HTERT RPE-1 (cell line): Measurements from ENCODE around the gene NR2F2.
"Not testable (repeated sequence)": the region's sequence is repeated elsewhere in the genome, so short reads cannot be mapped to it uniquely, and the experiment has no call there.

Source experiments
- in situ Hi-C: fragments of 300-500 bp; cut with MboI; formaldehyde crosslinking; loops from 4 replicates; pipeline ENCODE4 v1.14.3; 2020; ENCODE audit warnings: low sequenced_read_pairs

The NR2F2 gene

DNA sequence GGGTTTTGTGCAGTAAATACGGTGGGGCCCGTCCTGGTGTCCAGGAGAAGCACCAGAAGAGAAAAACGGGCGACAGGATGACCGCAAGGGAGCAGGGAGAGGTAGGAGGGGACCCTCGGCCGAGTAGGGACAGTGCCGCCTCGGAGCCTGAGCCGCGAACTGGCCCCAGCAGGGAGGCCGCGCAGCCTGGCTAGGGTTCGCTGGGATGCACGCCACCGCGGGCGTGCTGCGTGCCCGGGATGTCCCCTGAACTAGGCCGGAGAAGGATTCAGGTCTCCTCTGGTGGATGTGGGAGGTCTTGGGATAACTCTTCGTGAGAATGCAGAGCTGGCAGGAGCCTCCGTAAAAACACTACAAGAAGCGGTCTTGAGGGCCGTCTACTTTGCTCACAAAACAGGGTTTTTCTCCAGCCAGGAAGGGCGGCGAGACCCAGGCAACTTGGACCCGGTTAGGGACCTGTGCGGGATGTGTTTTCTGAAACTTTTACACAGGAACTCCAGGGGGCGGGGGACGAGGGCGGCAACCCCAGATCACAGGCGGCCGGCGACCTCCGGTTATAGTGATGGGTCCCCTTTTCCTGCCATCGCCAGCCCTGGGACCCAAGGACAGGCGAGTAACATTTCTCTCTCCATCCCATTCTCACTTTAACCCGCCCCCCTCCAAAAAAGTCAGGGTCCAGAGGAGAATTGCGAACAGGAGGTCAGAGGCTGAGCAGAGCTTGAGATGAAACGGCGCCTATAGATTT, 35.5 kb downstream of the NR2F2 start:
- in situ Hi-C loops, result no loop called here

DNA sequence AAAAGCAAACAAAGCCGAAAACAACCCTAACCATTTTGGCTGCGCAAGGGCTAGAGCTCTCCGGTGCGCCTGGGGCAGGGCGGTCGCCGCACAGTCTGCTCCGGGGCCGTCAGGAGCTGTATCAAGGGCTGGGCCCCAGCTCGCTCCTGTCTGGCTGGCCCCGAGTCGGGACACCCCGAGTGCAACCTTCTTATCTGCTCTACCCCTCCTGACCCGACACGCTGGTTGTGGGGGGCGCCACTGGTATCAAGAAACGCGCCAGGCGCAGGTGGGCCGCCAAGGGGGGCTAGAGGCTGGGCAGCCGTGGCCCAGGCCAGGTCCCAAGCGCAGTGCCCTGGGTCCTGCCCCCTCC, 36.0 kb downstream of the NR2F2 start:
- in situ Hi-C loops, result no loop called here

DNA sequence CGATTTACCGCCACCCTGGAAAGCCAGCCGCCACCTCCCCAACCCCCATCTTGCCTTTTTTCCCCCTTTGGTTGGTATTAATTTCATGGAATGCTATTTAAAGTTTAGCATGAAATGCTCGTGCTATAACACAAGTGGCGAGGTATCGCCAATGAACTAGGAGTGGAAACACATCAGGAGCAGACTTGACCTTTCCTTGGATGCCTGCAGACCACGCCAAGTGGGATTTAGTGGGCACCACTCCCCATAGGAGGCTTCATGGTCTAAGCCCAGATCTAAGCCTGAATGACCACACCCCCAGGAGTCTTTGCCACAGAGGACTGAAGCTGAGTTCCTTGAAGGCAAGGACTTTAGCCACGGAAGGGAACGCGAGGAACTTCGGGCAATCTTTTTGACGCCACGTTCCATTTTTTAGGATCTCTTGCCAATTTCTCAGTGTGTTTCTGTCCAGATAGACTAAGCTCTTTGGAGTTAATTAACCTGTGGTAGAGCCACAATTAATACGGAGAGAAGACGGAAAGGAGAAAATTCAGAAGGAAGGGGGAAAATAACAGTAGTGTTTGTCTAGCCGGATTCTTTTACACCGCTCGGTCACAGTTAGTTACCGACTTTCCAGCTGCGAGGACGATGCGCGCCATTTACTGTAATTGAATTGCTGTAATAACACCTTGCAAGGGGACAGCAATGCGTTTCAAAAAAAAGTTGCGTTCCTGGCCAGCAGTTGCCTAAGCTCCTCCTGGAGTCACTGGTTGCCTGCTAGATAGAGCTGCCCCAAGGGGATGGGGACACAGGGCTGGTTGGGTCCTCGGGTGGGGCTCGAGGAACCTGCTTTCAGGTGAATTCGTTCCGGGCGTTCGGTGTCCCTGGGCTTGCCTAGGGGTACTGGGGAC, 37.1 kb downstream of the NR2F2 start:
- in situ Hi-C loops, result no loop called here

DNA sequence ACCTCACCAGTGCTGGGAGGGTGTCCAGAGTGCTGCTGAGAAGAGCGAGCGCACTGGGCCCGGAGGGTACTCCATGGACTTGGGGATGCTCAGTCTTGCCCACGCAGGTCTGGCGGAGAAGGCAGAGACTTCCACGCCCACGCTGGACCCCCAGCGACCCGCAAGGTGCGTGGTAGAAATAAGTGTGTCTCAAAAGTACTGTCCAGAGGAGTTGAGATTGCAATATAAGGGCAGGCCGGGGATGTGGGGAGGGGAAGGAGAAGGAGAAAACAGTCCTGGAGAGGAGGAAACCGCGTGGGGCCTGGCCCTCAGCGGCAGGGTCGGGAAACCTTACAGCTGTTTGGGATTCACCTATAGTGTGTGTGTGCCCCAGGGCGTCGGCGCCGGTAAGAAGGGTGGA, 38.9 kb downstream of the NR2F2 start:
- in situ Hi-C loops, result no loop called here

DNA sequence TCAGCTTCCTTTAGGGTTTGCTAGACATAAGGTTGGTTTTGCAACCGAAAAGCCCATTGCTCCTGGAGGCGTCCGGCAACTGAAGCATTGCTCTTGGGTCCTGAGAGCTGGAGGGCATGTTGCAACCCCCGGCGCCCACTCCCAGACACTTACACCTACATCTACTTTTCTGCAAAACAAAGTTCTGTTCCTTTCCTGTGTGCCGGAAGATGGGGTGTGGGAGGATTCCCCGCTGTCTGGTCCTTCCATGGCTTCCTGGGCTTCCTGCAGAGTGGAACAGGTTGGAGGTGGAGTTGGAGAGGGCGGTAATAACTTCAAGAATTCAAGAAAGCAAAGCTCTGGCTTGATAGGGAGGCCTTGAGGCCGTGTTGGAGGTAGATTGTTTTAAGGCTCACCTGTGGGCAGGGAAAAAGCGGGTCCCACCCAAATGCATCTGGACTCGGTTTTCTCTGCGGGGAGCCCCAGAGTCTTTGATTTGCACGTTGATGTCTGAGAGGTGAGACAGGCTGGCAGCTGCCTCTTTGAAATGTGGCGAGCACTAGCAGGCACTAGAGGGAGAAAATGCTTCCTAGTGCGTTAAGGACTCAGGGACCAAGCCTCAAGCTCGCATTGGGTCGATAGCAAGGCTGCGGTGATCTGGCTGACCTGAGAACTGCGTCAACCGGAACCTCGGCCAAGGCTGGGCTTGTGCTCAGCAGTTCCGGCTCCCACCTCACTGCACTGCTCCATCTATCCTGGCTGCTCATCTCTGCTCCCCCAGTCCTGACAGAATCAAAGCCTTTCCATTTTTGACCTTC, 39.5 kb downstream of the NR2F2 start:
- in situ Hi-C loops, result no loop called here

DNA sequence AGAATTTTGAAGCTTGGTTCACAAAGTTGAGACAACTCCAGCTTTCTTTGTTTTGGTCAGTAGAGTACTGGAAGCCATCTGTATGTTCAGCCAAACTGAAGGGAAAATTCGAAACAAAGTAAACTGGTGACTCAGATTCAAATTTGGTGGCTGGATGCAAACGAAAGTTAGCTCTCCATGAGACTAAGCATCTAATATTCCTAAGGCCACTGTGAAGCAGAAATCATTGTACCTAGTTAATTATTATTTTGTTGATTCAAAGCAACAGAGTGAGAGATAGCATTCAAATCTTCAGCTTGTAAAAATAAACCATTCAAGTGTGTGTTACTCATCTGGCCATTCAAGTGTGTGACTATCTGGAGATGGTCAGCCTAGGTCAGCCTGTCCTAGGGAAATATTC, 42.1 kb downstream of the NR2F2 start:
- in situ Hi-C loops, result no loop called here

DNA sequence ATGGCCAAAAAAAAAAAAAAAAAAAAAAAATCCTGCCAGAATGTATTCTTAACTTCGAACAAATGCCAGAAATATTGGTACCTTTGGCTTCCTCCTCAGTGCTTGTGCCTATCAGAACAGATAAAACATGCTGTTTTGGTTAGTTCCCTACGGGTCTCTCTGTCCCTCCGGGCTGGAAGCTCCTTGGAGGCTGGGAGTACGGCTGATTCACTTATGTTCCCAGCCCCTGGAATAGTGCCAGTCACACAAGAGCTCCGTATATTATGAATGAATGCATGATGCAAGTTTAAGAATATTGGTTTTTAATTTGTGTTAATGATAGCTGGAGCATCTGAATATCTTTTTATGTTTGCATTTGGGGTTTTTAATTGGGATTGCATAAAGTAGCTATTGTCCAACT, 44.0 kb downstream of the NR2F2 start:
- in situ Hi-C loops, result no loop called here

DNA sequence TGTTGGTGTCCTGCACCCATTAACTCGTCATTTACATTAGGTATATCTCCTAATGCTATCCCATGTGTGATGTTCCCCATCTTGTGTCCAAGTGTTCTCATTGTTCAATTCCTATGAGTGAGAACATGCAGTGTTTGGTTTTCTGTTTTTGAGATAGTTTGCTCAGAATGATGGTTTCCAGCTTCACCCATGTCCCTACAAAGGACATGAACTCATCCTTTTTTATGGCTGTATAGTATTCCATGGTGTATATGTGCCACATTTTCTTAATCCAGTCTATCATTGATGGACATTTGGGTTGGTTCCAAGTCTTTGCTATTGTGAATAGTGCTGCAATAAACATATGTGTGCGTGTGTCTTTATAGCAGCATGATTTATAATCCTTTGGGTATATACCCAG, 49.1 kb downstream of the NR2F2 start:
- in situ Hi-C loops, result not testable (repeated sequence)

DNA sequence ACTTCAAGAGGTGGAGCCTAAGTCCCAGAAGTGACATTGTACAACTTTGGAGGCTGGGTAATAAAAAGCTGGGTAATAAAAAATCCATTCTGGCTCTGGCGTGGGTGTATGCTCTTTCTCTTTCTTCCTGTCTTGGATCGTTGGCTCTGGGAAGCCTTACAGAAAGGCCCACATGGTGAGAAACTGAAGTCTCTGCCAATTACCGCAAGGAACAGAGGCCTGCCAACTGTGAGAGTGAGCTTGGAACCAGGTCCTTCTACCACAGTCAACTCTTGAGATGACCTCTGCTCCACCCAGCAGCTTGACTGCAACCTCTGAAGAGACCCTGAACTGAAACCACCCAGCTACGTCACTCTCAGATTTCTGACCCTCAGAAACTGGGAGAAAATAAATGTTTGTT, 51.0 kb downstream of the NR2F2 start:
- in situ Hi-C loops, result no loop called here

DNA sequence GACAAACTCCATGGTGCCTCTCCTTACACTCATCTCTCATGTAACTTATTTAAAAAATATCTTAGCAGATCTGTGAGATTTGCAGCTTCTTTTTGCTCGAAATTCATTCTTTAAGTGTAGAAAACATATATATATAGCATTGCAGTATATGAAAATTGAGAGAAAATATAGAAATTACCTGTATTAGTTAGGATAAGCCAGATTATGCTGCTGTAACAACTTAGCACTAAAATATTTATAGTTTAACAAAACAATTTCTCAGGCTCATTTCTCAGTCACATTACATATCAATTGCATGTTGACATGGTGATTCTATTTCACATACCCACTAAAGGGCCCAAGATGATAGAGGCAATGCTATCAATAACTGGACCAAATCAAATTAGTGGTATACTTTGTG, 54.7 kb downstream of the NR2F2 start:
- in situ Hi-C loops, result no loop called here

DNA sequence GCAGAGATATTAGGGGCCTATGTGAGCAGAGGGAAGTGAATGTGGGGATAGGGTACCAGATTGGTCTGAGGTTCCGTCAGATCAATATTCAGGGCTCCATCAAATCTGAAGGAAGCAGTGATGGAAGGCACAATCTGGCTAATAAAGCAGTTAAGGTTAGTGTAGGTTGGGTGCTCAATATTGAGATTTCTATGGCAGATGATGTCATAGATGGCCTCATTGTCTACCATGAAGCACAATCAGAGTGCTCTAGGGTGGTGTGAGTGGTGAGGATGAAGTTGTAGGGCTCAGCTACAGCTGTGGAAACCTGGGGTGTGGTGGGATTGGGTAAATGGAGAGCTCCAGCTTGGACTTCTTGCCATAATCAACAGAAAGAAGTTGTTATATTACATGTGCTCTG, 58.2 kb downstream of the NR2F2 start:
- in situ Hi-C loops, result no loop called here
